ENCODE data around the gene KCNIP1.

KCNIP1 gene

DNA sequence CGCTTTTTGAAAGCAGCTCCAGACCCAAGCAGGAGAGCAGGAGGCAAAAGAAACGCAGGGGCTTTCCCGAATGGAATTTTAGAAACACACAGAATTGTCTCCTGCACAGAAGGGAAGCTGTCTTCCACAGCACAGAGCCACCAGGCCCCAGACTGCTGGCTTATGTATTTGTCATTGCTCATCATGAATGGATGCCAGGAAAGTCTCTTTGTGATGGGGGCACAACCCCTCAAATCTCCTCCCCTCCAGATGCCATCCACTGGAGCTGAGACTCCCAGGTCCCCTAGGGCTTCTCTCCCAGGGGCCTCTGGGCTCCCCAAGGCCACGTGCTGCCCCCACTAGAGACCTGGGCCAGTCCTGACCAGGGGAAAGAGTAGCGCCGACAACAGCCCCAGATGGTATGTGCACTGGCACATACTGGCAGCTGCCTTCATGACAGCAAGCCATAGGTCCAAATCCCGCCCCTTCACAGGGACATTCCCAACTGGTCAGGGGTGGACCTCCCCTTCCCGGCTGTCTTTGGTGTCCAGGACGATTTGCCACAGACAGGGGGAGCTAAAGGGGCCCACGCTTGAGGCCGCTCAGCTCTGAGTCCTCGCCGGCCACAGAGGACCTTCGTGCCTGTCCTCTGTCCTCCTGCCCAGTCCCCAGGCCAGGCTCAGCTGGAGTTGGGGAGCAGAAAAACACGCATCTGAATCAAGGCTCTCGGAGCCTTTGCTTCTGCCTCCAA is 127.8 kb downstream of the KCNIP1 start:
- peak; percentile 23 to 28 for DNase-seq

DNA sequence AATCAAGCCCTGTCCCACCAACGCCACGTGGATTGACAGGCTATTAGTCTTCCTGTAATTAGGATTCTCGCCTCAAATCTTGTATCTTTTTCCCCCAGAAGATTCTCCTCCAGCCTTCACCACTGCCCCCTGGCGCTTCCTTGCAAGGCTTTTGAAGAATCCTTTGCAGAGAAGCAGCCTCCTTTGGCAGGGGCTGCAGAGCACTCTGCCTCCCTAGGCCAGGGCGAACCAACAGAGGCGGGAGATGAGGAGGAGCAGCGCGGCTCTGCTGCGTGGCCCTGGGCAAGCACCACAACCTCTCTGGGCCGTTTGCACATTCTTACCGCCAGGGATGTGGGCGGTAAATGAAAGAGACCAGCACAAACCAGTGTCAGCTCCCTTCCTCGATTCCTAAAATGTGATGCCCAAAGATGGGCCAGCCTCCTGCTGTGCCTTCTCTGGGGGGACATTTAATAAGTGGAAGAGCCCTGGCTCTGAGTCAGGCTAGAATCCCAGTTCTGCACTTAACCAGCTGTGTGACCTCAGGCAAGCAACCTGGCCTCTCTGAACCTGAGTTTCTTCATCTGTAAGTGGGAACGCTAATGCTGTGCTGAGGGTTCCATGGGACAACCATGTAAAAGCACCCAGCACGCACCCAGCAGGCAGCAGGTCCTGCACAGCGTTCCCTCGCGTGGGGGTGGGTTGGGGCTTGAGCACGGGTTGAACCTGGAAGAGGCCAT is 128.6 kb downstream of the KCNIP1 start:
- DNase-seq: no peak

DNA sequence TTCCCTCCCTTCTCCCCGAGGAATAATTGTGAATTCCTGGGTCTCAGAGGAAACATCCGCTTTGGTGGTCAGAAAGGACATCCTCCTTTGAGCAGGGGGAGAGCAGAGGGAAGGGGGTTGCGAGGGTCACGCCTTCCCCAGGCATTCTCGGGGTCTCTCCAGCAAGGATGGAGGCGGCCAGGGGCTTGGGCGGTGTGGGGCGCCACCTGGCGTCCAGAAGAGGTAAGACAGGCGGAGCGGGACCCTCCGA is 129.1 kb downstream of the KCNIP1 start:
- no peak for DNase-seq

DNA sequence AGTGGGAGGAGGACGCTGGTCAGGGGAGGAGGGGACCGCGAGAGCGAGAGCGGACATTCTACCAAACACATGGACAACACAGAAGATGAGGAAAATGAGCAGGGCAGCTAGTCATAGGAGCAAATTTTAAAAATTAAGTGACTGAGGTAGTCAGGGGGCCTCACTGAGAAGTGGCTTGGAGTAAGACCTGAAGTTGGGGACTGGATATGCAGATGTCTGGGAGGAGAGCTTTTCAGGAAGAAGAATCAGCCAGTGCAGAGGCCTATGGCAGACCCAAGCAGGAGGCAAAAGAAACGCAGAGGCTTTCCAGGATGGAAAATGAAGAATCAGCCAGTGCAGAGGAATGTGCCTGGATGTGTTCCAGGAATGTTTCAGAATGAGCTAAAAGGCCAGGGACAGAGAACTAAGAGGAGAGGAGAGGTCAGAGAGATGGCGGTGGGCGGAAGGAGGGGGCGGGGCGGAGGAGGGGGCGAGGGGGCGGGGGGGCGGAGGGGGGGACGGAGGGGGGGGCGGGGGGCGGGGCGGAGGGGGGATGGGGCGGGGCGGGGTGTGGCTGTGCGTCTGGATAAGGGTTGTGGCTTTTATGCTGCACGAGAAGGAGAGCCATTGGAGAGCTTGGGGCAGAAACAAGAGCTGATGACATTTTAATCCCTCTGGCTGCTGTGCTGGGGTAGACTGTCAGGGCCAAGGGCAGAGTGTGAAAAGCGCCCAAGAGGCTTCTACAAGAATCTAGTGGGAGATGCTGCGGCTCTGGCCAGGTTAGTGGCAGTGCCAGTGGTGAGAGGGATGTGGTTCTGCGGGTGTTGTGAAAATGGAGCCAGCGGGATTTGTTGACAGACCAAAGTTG is 129.6 kb downstream of the KCNIP1 start:
- DNase-seq: peak; percentile 54 to 93

DNA sequence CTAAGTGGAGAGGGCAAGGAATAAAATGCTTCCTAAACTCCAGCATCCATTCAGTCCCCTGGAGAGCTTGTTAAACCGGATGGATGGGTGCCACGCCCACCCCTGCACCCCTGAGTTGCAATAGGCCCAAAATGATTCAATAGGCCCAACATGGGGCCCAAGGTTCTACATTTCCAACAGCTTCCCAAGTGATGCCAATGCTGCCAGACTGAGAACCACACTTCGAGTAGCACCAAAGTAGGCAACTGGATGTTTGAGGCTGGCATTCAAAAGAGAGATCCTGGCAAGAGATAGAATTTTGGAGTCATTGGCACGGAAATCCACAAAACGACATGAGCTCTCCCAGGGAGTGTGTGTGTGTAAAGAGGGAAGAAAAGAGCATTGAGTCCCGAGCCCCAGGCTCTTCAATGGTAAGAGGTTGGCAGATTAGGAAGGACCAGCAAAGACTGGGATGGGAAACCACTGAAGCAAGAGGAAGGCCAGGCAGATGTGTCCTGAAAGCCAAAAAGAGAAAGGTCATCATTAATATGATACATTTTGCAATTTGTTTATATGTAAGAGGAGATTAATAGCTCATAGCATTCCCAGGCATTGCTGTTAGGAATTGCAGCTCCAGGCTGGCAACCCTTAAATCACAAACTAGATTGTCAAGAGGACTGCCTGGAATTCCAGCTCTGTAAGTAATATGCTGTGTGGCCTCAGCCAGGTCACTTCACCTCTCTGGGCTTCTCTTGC is 130.6 kb downstream of the KCNIP1 start:
- no peak for DNase-seq

DNA sequence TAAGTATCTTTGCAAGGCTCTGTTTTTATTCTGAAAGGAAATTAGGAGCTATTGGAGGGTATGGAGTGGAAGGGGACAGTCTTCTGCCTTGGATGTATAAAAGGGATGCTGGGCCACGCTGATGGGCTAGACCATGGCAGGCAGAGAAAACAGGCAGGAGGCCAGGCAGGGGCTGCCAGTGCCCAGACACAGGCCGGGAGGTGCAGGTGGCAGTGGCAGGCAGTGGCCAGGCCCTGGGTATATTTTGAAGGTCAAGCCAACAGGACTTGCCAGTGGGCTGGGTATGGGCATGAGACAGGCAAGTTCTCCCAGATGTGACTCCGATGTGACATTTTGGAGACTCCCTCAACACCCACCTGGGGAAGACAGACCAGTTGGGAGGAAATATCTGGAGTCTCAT is 131.9 kb downstream of the KCNIP1 start:
- no peak for DNase-seq

DNA sequence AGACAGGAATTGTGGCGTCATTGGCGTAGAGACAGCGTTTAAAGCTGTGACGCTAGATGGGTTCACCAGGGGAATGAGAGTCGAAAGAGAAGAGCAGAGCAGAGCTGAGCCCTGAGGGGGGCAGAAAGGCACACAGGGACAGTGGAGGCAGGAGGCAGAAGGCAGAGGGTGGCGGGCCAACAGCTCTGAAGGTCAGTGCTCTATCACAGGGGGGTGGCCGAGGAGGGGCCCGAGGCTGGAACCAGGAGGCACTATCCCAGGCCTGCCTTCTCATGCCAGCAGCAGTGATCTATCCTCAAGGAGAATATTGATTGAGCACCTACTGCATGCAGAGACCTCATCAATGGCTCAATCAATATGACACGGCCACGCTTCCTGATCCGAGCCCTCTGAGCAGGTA is 132.4 kb downstream of the KCNIP1 start:
- no peak for DNase-seq

DNA sequence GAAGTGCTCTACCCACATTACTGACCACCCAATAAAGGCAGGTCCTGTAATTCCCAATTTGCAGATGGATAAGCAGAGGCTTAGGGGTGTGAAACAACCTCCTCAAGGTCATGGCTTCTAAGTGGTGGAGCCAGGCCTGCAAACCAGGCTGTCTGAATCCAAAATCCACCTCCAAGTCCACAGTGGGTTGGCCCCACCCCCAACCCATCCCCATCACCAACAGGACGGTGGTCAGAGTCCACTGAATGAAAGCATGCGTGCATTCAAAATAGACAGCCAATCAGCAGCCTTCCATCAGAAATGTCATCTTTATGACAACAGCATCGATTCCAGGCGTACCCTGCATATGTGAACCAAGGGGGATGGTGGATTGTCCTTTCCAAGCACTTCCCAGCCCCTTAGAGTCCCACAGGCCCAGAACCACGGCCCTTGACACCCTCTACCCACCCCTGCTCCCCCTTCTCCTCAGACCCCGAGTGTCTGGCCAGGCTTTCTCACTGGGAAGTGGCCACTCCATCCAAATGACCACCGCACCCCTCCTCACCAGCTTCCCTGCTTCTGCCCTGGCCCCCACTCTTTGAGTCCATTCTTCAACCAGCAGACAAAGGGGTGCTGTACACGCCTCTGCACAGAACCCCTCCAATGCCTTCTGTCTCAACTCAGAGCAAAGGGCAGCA is 133.1 kb downstream of the KCNIP1 start:
- DNase-seq: no peak

DNA sequence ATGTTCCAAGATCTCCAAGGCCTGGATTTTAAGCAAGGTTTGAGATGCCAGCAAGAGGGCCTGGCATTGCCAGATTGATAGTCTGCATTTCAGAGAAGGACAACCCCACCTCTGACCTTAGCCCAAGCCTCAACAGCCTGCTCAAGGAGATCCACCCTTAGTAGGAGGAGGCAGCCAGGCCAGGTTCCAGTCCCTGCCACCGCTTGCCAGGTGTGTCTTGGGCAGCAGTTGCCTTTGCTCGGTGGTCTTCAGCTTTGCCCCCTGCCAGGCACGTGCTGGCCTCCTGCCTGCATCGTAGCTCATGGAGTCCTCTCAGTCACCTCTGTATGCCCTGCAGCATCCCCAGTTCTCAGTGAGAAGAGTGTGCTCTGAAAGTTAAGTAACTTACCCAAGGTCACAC is 134.2 kb downstream of the KCNIP1 start:
- no peak for DNase-seq

DNA sequence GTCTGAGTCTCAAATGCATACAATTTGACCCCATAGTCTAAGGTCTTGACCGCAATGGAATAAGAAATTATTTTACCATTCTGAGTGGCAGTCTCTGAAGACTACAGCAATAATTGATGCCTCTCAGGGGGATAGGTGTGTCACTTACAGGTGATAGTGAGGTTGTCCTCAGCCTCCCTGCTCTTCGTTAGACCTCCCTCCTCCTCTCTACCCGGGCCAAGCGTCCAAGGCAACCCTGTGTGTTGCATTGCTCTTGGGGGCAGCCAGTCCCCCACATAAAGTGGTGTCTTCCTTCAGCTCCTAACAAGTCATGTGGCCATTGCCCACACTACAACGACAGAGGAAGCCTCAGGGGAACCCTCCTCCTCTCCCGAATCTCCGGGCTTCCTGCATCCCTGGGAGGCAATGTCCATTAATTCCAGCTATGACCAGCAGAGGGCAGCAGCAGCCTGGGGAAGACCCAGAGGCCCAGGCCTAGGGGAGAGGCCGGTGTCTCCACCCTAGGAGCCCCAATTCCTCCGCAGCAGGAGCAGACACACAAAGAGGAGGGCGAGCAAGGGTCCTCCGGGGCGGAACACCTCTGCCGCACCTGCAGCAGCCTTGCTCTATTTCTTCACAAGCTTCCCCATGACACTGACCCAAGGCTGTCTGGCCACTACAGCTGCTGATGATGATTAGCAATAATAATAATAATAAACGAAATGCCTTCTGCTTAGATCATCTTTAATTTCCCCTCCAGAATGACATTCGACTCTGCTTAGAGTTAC is 134.8 kb downstream of the KCNIP1 start:
- DNase-seq: peak; percentile 23 to 63

DNA sequence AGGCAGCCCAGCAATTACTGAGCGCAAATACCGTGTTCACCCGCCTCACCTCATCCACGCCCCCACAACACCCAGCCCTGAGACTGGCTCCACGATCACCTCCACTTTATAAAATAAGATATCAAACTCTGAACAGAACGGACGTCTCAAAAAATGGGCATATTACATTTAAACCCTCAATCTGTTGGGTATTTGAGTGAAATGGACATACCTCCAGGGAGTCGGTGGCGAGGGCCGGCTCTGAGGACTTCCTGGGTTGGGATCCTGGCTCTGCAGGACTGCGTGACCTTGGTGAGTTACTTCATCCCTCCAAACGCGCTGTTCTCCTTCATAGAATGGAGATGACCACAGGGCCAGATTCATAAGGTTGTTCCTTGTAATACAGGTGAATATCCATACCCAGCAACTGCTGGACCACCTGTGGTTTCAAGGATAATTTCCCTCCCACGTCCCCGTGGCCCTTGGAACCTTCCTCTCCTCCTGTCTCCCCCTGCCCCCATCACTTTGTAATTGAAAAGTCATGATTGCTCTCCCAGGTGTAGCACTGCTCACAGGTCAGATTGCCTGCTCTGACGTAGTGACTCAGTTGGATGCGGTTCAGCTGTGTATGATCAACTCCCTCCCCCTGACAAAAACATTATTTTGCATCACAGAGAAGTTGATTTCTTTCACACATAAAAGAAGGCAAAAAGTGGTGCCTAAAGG is 135.6 kb downstream of the KCNIP1 start:
- no peak for DNase-seq

DNA sequence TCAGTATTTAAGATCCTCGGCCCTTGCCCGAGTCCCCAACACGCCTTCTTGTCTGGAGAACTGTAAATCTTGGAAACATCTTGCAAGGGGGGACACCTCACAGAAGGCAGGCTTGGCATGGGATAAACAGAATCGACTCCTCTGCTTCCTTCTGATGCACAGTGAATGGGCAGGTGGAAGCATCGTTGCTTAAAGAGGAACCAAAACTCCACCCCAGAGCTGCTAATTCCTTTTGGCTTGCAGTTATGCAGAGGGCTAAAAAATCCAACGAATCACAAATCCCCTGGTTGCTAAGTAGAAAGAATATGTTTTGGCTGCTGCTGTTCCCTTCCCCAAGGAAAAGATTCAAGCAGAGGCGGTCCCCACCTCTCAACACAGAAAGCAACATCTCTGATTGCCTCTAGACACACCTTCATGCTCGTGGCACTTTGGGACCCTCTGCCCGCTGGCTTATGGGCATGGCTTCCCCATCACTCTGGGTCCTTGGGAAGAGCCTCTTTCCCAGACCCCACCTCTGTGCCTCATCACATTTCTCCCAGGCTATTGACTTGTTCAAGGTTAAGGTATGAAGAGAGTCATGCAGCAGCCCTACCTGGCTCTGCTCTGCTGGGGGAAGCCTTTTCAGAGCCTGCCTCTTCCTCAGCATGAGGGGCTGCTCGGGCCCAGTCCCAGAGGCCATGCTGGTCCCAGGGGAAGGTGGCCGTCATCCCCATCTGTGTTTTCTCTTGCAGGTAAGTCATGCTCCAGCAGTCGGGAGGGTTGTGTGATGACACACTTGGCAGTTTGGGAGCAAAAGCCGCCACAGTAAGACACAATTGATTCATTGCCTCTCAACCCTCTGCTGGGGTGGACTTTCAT is 137.1 kb downstream of the KCNIP1 start:
- DNase-seq: no peak

DNA sequence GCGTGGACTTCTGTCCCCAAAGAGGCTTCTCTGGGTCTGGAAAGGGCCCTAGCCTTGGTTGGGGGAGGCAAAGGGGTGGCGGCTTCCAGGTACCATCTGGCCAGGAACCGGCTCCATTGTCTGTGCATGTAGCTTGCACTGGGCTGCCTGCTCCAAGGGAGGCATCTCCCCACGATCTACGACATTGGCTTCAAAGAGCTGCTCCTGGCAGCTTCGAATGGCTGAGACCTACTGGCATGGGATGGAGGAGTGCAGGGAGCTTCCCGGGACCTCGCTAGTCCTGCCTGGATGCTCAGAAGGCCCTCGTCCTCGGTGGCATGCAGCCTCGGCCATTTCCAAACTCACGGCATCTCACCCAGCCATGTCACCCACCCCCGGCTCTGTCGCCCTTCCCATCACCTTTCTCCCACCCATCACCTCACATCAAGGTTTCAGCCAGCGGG is 137.8 kb downstream of the KCNIP1 start:
- no peak for DNase-seq

DNA sequence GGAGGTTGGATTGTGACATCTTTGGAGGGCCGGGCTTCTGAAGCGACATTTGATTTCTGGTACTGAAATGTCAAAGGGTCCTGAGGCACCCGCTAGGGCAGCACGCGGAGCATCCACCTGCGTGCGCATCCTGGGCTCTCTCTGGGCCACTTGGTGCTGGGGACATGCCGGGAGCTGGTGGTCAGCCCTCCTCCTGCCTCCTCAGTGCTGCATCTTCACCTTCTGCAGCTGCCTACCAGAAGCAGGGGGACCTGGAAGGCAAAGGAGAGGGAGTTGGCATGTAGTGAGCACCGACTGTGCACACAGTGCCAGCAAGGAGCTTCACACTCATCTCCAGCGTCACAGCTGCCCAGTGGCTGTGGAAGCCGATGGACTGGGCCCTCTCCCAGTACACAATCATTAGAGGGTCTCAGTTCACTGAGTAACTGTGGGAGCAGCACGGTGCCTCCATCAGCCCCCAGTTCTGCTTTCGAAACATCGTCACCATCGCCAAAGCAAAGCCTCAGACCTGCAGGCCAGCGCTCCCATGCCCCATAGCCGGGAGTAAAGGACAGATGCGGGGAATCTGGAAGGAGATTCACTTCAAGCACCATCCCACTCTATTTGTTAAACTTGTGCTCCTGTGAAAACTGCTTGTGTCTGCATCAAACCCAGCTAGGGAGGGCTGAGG is 138.4 kb downstream of the KCNIP1 start:
- no peak for DNase-seq

DNA sequence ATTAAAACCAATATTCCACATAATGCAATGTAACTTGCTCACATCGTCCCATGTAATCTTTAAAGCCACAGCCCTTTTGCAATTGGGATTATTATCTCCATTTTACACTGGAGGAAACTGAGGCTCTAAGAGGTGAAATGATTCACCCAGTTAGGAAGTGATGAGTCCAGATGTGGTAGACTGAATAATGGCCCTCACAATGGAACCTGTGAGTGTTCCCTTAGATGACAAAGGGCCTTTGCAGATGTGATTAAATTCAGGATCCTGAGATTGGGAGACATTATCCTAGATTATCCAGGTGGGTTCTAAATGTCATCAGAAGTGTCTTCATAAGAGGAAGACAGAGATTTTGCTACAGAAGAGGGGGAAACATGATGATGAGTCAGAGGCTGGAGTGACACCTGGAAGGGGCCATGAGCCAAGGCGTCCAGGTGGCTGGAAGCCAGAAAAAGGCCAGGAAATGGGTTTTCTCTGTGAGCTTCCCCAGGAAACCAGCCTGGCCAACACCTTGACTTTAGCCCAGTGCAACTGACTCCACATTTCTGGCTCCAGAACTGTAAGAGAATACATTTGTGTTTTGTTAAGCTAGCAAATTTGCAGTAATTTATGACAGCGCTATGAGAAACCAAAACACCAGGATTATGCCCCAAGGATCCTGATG is 139.1 kb downstream of the KCNIP1 start:
- no peak for DNase-seq

DNA sequence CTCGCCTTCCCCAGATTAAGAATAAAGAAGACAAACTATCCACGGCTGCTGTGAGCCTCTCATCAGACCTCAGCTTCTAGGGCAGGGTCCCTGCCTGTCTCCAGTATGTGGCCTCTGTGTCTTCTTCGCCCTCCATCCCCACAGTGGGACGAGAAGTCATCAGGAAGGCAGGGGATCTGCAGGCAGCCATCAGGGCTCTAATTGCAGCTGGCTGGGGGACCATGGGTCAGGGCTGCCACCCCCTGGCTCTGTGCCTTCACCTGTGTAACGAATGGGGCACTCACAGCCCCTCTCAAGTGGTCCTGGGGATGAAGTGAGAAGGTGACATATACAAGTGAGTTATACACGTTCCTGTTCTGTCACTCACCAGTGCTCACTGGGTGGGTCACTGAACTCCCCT is 139.8 kb downstream of the KCNIP1 start:
- DNase-seq: no peak

DNA sequence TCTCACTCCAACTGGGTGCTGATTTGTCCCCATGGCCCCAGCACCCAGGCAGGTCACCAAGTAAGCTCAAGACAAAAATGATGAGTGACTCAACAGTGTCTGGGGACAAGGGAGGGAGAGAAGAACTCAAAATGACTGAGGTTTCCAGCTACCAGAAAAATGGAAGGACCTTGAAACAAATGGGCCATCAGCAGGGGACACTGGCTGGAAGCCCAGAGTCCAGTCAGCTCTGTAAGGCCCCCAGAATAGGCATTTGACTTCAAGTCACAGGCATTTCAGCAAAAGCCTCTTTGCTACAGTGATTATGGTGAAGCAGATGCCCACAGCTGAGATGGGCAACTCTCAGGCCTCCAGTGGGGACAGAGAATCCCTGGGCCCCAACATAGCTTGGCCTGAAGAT is 140.7 kb downstream of the KCNIP1 start:
- DNase-seq: no peak

DNA sequence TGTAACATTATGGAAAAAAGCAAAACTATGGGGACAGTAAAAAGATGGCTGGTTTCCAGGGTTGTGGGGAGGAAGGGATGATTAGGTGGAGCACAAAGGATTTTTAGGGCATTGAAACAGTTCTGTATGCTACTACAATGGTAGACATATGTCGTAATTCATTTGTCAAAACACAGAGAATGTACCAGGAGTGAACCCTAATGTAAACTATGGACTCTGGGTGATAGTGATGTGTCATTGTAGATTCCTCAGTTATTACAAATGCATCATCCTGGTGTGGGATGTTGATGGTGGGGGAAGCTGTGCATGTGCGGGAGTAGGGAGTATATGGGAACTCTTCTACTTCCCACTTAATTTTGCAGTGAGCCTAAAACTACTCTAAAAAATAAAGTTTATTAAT is 144.7 kb downstream of the KCNIP1 start:
- DNase-seq: no peak

DNA sequence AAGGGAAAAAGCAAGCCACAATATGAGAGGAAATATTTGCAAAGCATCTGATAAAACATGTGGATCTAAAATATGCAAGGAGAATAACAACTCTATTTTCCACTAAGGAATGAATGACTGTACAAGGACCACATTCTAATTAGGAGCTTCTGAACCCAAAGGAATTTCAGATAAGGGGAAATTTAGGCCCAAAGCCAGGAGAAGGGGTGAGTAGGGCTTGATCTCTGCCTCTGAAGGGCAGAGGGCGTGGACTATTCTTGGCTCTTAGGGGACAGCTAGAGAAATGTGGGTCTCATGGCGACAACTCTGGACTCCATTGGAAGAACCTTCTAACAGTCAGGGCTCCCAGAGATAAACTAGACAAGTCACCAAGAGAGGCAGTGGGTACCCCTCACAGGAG is 147.0 kb downstream of the KCNIP1 start:
- no peak for DNase-seq
